Body of pancreas (tissue), 4 donors: ENCODE data around the gene CAMK2A. TPM values are rescaled to one million over a fixed set of nuclear protein-coding genes. Genes with fewer than 3 reads are reported as not detected.

ENCODE experiments used
- ATAC-seq: fragments of 150-250 bp; one replicate; pipeline ENCODE4 v1.9.1; 2016
- DNase-seq, 4 donors: peaks; one replicate each; pipeline ENCODE4 v3.0.0-alpha.2; 2019
- H3K27ac ChIP-seq, 4 donors: fragments of 200-600 bp; sonication (generic); 1 replicate in 3 of 4; 2 replicates in 1 of 4; pipeline versions ENCODE4 v1.5.1 to v1.6.1; 2016 to 2019; ENCODE audit warnings: mild to moderate bottlenecking in 1 of 4, mixed read lengths in 1 of 4, moderate library complexity in 1 of 4
- H3K27me3 ChIP-seq, 2 donors: fragments of 200-600 bp; sonication (generic); one replicate each; pipeline ENCODE4 v1.6.0; 2016; ENCODE audit warnings: mild to moderate bottlenecking in 1 of 2
- H3K36me3 ChIP-seq, 2 donors: fragments of 200-600 bp; sonication (generic); replicated peaks in 1 of 2; 2 replicates each; pipeline ENCODE4 v1.5.1; 2016; ENCODE audit warnings: low read depth in 2 of 2; ENCODE audit not compliant: insufficient read depth in 1 of 2
- H3K4me1 ChIP-seq: fragments of 200-600 bp; sonication (generic); one replicate; pipeline ENCODE4 v1.6.0; 2016
- H3K4me3 ChIP-seq, 2 donors: fragments of 200-600 bp; sonication (generic); 1 replicate in 1 of 2; 2 replicates in 1 of 2; pipeline ENCODE4 v1.5.1; 2016 to 2019
- H3K9me3 ChIP-seq, 3 donors: fragments of 200-600 bp; sonication (generic); 1 replicate in 2 of 3; 2 replicates in 1 of 3; pipeline ENCODE4 v1.5.1; 2016
- POLR2A ChIP-seq, 3 donors: fragments of 450-650 bp; IDR thresholded peaks; one replicate each; pipeline ENCODE4 v1.6.1; 2016; ENCODE audit warnings: antibody characterized with exemption in 3 of 3, mild to moderate bottlenecking in 2 of 3
- WGBS, 2 donors: methylation state at CpG; one replicate each; pipeline ENCODE4 v1.1.5; 2017; 5-methylcytosine and 5-hydroxymethylcytosine counted together
- intact Hi-C: fragments of 100-400 bp; cut with DNase I; formaldehyde crosslinking; loops from one replicate; pipeline ENCODE4 v1.15.1; 2023
- total RNA-seq, 2 donors: library from RNA; depleted of rRNA; stranded (reverse); fragments of >200 nt; gene quantifications; one replicate each; pipeline ENCODE4 v1.1.0, GENCODE V29; 2016
- TF ChIP-seq, protein P1 (sequence below), 7 experiments: fragments of 450-650 bp in 4 of 7; fragments of 200-600 bp in 3 of 7; sonication (generic) in 3 of 7; IDR thresholded peaks; one replicate each; pipeline ENCODE4 v1.5.1; 2016 to 2019; ENCODE audit warnings: antibody characterized with exemption in 7 of 7

Gene CAMK2A
- total RNA-seq, 2 donors from 2014 or later: 0.26 TPM; not detected in 1

DNA sequence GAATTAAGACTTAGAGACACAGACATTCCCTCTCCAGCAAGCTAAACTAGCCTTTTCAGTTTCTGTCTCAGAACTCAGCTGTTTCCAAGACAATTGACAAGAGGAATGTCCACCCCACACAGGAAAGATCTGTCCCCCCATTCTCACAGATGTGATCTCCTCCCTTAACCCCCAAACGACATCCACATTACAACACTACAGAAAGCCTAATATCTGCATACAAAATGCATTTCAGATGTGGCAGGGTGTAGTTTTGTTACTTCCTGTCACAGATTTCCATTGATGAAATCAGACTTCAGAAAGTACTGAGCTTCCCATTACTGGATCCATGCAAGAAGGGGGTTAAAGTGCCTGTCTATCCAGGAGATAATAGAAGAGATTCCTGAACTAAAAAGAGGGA, 16.0 kb upstream of the CAMK2A start:
- H3K27me3 ChIP-seq: peaks cover 0 to 5% of the 10 kb centered on the region in 2 donors
- 25 to 29% methylated on average over 1 of the region's 1 CpG for WGBS, 2 donors
- no peak overlapping the region for H3K27ac ChIP-seq
- H3K9me3 ChIP-seq: no peaks in the 10 kb centered on the region
- DNase-seq (no peak), ATAC-seq (no peak)
- peaks cover 13% of the 10 kb centered on the region for H3K4me1 ChIP-seq
- no peak overlapping the region for H3K4me3 ChIP-seq
- no peaks in the 10 kb centered on the region for H3K36me3 ChIP-seq
- TF ChIP-seq POLR2A (IDR thresholded peaks at IDR 0.05): no peak
- TF ChIP-seq, protein P1, sequence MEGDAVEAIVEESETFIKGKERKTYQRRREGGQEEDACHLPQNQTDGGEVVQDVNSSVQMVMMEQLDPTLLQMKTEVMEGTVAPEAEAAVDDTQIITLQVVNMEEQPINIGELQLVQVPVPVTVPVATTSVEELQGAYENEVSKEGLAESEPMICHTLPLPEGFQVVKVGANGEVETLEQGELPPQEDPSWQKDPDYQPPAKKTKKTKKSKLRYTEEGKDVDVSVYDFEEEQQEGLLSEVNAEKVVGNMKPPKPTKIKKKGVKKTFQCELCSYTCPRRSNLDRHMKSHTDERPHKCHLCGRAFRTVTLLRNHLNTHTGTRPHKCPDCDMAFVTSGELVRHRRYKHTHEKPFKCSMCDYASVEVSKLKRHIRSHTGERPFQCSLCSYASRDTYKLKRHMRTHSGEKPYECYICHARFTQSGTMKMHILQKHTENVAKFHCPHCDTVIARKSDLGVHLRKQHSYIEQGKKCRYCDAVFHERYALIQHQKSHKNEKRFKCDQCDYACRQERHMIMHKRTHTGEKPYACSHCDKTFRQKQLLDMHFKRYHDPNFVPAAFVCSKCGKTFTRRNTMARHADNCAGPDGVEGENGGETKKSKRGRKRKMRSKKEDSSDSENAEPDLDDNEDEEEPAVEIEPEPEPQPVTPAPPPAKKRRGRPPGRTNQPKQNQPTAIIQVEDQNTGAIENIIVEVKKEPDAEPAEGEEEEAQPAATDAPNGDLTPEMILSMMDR (IDR thresholded peaks at IDR 0.05): no peak
- intact Hi-C loops: no loop called here

- intact Hi-C loops: no loop called here
- Histone ChIP-seq H3K36me3 (no peaks in the 10 kb centered on the region), H3K27me3 (peaks cover 0 to 5% of the 10 kb centered on the region in 2 donors), H3K4me3 (no peak overlapping the region), H3K4me1 (peaks cover 13% of the 10 kb centered on the region), H3K27ac (no peak overlapping the region), H3K9me3 (no peaks in the 10 kb centered on the region)
- ATAC-seq (no peak), DNase-seq (no peak)
- TF ChIP-seq POLR2A (IDR thresholded peaks at IDR 0.05): no peak
- TF ChIP-seq, protein P1 (IDR thresholded peaks at IDR 0.05): no peak
- WGBS, 2 donors: 79 to 83% methylated on average over 2 of the region's 2 CpGs
Observed at GRCh38 chr5:150305095-150305494, 15.5 kb upstream of the CAMK2A start.

DNA sequence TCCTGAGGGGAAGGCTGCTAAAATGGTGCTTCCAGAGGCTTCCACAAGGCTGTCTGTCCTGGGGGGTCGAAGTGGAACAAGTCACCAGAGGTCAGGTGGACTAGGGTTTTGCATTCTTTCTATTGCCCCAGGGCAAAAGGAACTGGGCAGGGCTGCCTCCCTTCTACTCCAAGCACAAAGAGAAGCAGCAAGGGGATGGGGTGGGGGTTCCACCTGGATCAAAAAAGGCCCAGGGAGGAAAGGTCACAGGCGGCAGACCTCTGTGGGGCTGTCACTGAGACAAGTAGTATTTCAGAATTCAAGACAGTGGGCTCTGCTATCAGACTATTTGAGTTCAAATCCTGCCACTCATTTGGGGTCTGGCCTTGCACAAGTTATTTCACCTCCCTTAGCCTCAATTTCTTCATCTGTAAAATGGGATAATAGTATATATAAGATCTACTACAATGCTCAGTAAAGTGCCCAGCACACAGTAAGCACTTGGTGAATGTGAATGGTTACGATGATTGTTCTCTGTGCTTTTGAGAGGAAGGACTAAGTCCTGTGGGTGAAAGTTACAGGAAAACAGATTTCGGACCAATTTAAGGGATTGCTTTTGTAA, 15.0 kb upstream of the CAMK2A start:
- DNase-seq (no peak), ATAC-seq (no peak)
- intact Hi-C loops: no loop called here
- H3K9me3 ChIP-seq: no peaks in the 10 kb centered on the region
- H3K4me1 ChIP-seq: peaks cover 13% of the 10 kb centered on the region
- TF ChIP-seq, protein P1 (IDR thresholded peaks at IDR 0.05): no peak
- TF ChIP-seq POLR2A (IDR thresholded peaks at IDR 0.05): no peak
- 58 to 68% methylated on average over 4 of the region's 4 CpGs for WGBS, 2 donors
- no peaks in the 10 kb centered on the region for H3K36me3 ChIP-seq
- peaks cover 0 to 5% of the 10 kb centered on the region in 2 donors for H3K27me3 ChIP-seq
- no peak overlapping the region for H3K4me3 ChIP-seq
- no peak overlapping the region for H3K27ac ChIP-seq

GRCh38 chr5:150303660-150304386, 14.2 kb upstream of the CAMK2A start:
- intact Hi-C loops: no loop called here
- peaks cover 0 to 5% of the 10 kb centered on the region in 2 donors for H3K27me3 ChIP-seq
- no peak for DNase-seq
- no peak overlapping the region for H3K27ac ChIP-seq
- H3K36me3 ChIP-seq: no peaks in the 10 kb centered on the region
- H3K9me3 ChIP-seq: no peaks in the 10 kb centered on the region
- TF ChIP-seq, protein P1 (IDR thresholded peaks at IDR 0.05): no peak
- no peak for TF ChIP-seq POLR2A (IDR thresholded peaks at IDR 0.05)
- H3K4me1 ChIP-seq: peaks cover 13% of the 10 kb centered on the region
- WGBS, 2 donors: 64 to 73% methylated on average over 7 of the region's 7 CpGs
- no peak for ATAC-seq
- H3K4me3 ChIP-seq: no peak overlapping the region
